T-helper 17 cell (primary cell): ENCODE results near the gene DZANK1. TPM values are rescaled to one million over a fixed set of nuclear protein-coding genes. Genes with fewer than 3 reads are reported as not detected.

Source experiments
- ATAC-seq: fragments of 150-1000 bp; cut with Tn5 transposase; 2 replicates; pipeline ENCODE4 v1.10.0; 2021; ENCODE audit warnings: mild to moderate bottlenecking, moderate library complexity
- DNase-seq, 3 donors: peaks; one replicate each; pipeline versions ENCODE4 v3.0.0 to v3.0.0-alpha.2; 2020 to 2021
- H3K9me3 ChIP-seq: one replicate; pipeline ENCODE4 v1.7.0; 2013; ENCODE audit warnings: low read length, mild to moderate bottlenecking; ENCODE audit not compliant: control insufficient read depth, poor library complexity, severe bottlenecking
- H3K27ac Mint-ChIP-seq: one replicate; pipeline ENCODE4 v1.8.0; 2022; ENCODE audit warnings: mild to moderate bottlenecking, moderate library complexity, mixed read lengths
- H3K27me3 Mint-ChIP-seq: one replicate; pipeline ENCODE4 v1.8.0; 2022; ENCODE audit warnings: mixed read lengths
- H3K36me3 Mint-ChIP-seq: one replicate; pipeline ENCODE4 v1.8.0; 2022; ENCODE audit warnings: low read depth, mixed read lengths
- H3K4me1 Mint-ChIP-seq: one replicate; pipeline ENCODE4 v1.8.0; 2022; ENCODE audit warnings: mild to moderate bottlenecking, mixed read lengths
- H3K4me3 Mint-ChIP-seq: one replicate; pipeline ENCODE4 v1.8.0; 2022; ENCODE audit warnings: mild to moderate bottlenecking, moderate library complexity, mixed read lengths
- total RNA-seq, 4 donors: library from RNA in 2 of 4; stranded (reverse) in 2 of 4; gene quantifications; one replicate each; pipeline ENCODE4 v1.2.3 and lab custom pipeline; 2022 to 2026

Gene DZANK1
- total RNA-seq, 2 donors from 2014 or later, result 2.5 to 3.9 TPM

GRCh38 chr20:18488301-18488700 lies 21.5 kb upstream of the DZANK1 start:
- H3K36me3 Mint-ChIP-seq, result peaks cover 5% of the 10 kb centered on the region

DNA sequence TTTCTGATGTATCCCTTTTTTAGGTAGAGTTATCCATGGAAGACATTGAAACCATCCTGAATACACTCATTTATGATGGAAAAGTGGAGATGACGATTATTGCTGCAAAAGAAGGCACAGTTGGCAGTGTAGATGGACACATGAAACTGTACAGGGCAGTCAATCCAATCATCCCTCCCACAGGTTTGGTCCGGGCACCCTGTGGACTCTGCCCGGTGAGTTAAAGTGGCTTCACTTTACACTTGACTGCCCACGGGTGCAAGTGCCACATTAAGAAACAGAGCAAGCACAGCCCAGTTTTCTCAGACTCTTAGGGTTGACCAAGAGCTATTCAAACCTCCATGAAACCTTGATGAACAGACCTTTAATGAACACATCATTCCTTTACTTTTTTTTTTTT lies 14.8 kb upstream of the DZANK1 start:
- ATAC-seq, result no peak
- H3K9me3 ChIP-seq, result no peaks in the 10 kb centered on the region
- DNase-seq, result no peak
- no peaks in the 10 kb centered on the region for H3K4me1 Mint-ChIP-seq
- no peaks in the 10 kb centered on the region for H3K27me3 Mint-ChIP-seq
- peak overlapping the region; percentile 37 for H3K27ac Mint-ChIP-seq
- peaks cover 3% of the 10 kb centered on the region for H3K36me3 Mint-ChIP-seq
- no peak overlapping the region for H3K4me3 Mint-ChIP-seq

More at GRCh38 chr20:18488301-18488700, 21.5 kb upstream of the DZANK1 start:
- no peaks in the 10 kb centered on the region for H3K9me3 ChIP-seq
- no peak overlapping the region for H3K27ac Mint-ChIP-seq
- DNase-seq (no peak), ATAC-seq (no peak)
- H3K4me1 Mint-ChIP-seq, result peaks cover 2% of the 10 kb centered on the region
- H3K27me3 Mint-ChIP-seq, result no peaks in the 10 kb centered on the region
- H3K4me3 Mint-ChIP-seq, result no peak overlapping the region

- Mint-ChIP-seq H3K27me3 (no peaks in the 10 kb centered on the region), H3K4me1 (peaks cover 3% of the 10 kb centered on the region), H3K4me3 (no peak overlapping the region), H3K27ac (no peak overlapping the region), H3K36me3 (peaks cover 3% of the 10 kb centered on the region)
- no peak for DNase-seq
- no peak for ATAC-seq
- no peaks in the 10 kb centered on the region for H3K9me3 ChIP-seq
Measured at GRCh38 chr20:18477821-18478220, 11.0 kb upstream of the DZANK1 start.

GRCh38 chr20:18477218-18477617 lies 10.4 kb upstream of the DZANK1 start:
- Mint-ChIP-seq H3K4me1 (peaks cover 3% of the 10 kb centered on the region), H3K27me3 (no peaks in the 10 kb centered on the region), H3K36me3 (peaks cover 3% of the 10 kb centered on the region), H3K4me3 (no peak overlapping the region), H3K27ac (no peak overlapping the region)
- no peak for ATAC-seq
- no peak for DNase-seq
- H3K9me3 ChIP-seq, result no peaks in the 10 kb centered on the region

DNA sequence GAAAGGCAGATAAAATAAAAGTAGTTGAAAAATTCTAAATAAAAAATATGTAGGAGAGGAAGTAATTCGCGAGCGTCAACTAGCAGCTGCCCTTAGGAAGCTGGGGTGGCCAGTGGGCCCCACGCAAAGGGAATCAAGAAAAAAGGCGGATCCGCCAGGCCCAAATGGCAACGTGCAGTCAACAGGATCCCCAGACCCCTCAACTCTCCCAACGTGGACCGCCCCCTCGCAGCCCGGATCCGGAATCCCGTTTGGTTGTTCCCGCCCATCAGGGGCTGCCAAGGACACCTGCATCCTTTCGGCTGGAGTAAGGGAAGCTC lies 296 bp downstream of the DZANK1 start:
- peak overlapping the region; percentile 98 for H3K4me3 Mint-ChIP-seq
- no peak for DNase-seq
- no peaks in the 10 kb centered on the region for H3K9me3 ChIP-seq
- H3K27ac Mint-ChIP-seq, result peak overlapping the region; percentile 99
- H3K27me3 Mint-ChIP-seq, result no peaks in the 10 kb centered on the region
- H3K36me3 Mint-ChIP-seq, result peaks cover 2% of the 10 kb centered on the region
- peak; percentile 24 for ATAC-seq
- H3K4me1 Mint-ChIP-seq, result peaks cover 13% of the 10 kb centered on the region

DNA sequence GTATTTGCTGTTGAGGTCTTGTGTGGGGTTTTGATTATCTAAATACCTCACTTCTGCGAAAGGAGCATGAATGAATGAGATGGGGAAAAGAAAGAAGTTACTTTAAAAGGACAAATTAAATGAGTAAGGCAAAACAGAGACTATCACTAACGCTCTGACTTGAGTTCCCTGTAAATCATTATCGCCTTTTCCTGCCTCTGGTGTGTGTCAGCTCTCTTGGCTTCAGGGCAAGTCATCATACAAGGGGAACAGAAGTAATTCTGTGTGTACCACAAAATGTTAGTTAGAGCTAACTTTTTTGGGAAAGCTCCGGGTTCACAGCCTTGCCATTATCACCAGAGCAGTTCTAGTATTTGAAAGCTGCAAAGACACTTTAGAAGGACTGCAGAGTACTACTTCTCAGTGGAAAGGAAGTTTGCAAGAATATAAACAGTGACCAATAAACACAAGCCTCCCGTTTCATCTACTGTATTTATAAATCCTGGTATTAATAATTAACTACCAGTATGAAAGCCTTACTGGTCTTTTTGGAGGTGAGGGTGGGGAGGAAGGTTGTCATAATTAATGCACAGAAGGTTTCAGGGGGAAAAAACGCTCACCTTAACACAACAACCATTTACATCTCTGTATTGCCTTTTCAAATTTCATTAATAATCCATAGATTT lies 1.2 kb downstream of the DZANK1 start:
- ATAC-seq, result no peak
- Mint-ChIP-seq H3K27me3 (no peaks in the 10 kb centered on the region), H3K36me3 (peaks cover 2% of the 10 kb centered on the region), H3K27ac (peak overlapping the region; percentile 99), H3K4me1 (peaks cover 13% of the 10 kb centered on the region), H3K4me3 (peak overlapping the region; percentile 98)
- DNase-seq, result no peak
- no peaks in the 10 kb centered on the region for H3K9me3 ChIP-seq

- no peak overlapping the region for H3K4me3 Mint-ChIP-seq
- DNase-seq, result no peak
- ATAC-seq, result no peak
- H3K27ac Mint-ChIP-seq, result no peak overlapping the region
- no peaks in the 10 kb centered on the region for H3K9me3 ChIP-seq
- H3K36me3 Mint-ChIP-seq, result peaks cover 2% of the 10 kb centered on the region
- H3K4me1 Mint-ChIP-seq, result no peaks in the 10 kb centered on the region
- H3K27me3 Mint-ChIP-seq, result no peaks in the 10 kb centered on the region
Measured at GRCh38 chr20:18456600-18456999, 10.2 kb downstream of the DZANK1 start.

GRCh38 chr20:18443886-18444285 lies 22.9 kb downstream of the DZANK1 start:
- H3K9me3 ChIP-seq, result no peaks in the 10 kb centered on the region
- Mint-ChIP-seq H3K4me3 (no peak overlapping the region), H3K27ac (no peak overlapping the region), H3K27me3 (no peaks in the 10 kb centered on the region), H3K4me1 (peaks cover 2% of the 10 kb centered on the region), H3K36me3 (peaks cover 2% of the 10 kb centered on the region)
- ATAC-seq (no peak), DNase-seq (no peak)

- H3K4me3 Mint-ChIP-seq, result no peak overlapping the region
Measured at GRCh38 chr20:18440403-18440802, 26.4 kb downstream of the DZANK1 start.

DNA sequence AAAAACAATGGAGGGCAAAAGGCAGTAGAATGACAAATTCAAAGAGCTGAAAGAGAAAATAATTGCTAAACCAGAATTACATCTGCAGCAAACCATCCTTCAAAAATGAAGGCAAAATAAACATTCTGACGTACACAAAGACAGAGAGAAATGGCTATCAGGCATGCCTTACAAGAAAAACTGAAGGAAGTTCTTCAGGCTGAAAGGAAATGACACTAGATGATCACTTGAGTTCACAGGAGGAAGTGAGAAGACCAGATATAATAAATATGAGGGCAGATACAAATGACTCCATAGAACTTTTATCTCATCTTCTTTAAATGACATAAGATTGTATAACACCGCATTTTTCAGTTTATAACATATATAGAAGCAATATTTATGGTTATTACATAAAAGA lies 30.0 kb downstream of the DZANK1 start:
- DNase-seq (no peak), ATAC-seq (no peak)
- no peaks in the 10 kb centered on the region for H3K27me3 Mint-ChIP-seq
- peaks cover 3% of the 10 kb centered on the region for H3K4me1 Mint-ChIP-seq
- no peaks in the 10 kb centered on the region for H3K9me3 ChIP-seq
- no peak overlapping the region for H3K27ac Mint-ChIP-seq
- H3K36me3 Mint-ChIP-seq, result no peaks in the 10 kb centered on the region
- no peak overlapping the region for H3K4me3 Mint-ChIP-seq

More at GRCh38 chr20:18440403-18440802, 26.4 kb downstream of the DZANK1 start:
- Mint-ChIP-seq H3K4me1 (peaks cover 3% of the 10 kb centered on the region), H3K27ac (peak overlapping the region; percentile 56), H3K36me3 (peaks cover 2% of the 10 kb centered on the region), H3K27me3 (no peaks in the 10 kb centered on the region)
- ATAC-seq, result no peak
- H3K9me3 ChIP-seq, result no peaks in the 10 kb centered on the region
- DNase-seq, result no peak

DNA sequence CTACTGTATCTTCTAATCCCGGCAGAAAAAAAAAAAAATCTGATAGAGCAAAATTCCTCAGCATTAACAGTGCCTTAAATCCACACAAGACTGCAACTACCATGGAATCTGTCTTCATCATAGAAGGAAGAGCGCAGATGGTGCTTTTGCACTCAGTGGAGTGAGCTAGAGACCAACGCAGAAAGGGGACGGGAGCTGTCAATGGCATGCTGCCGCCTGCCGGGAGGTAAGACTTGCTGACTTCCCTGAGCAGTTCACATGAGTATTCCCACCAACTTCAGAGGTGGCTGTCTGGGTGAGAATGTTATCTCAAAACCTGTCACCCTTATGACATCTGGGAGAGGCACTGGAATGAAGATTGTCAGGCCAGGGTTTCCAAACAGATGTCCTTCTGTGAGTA lies 35.6 kb downstream of the DZANK1 start:
- DNase-seq (no peak), ATAC-seq (no peak)
- Mint-ChIP-seq H3K27me3 (no peaks in the 10 kb centered on the region), H3K27ac (no peak overlapping the region), H3K4me3 (no peak overlapping the region), H3K36me3 (no peaks in the 10 kb centered on the region), H3K4me1 (peaks cover 2% of the 10 kb centered on the region)
- no peaks in the 10 kb centered on the region for H3K9me3 ChIP-seq

GRCh38 chr20:18430172-18430826 lies 36.5 kb downstream of the DZANK1 start:
- H3K27ac Mint-ChIP-seq, result no peak overlapping the region
- peaks cover 2% of the 10 kb centered on the region for H3K4me1 Mint-ChIP-seq
- no peak for DNase-seq
- no peaks in the 10 kb centered on the region for H3K36me3 Mint-ChIP-seq
- no peaks in the 10 kb centered on the region for H3K27me3 Mint-ChIP-seq
- H3K4me3 Mint-ChIP-seq, result no peak overlapping the region
- H3K9me3 ChIP-seq, result no peaks in the 10 kb centered on the region
- no peak for ATAC-seq

- DNase-seq (no peak), ATAC-seq (no peak)
- H3K27me3 Mint-ChIP-seq, result no peaks in the 10 kb centered on the region
- H3K27ac Mint-ChIP-seq, result no peak overlapping the region
- H3K9me3 ChIP-seq, result no peaks in the 10 kb centered on the region
- H3K36me3 Mint-ChIP-seq, result no peaks in the 10 kb centered on the region
- no peak overlapping the region for H3K4me3 Mint-ChIP-seq
- H3K4me1 Mint-ChIP-seq, result peaks cover 2% of the 10 kb centered on the region
Measured at GRCh38 chr20:18428490-18429173, 38.2 kb downstream of the DZANK1 start.
